GM21360 (cell line): ENCODE data around the gene CPVL.

ENCODE experiments used
- ATAC-seq: cut with Tn5 transposase; IDR thresholded peaks from one replicate; pipeline ENCODE4 v1.9.1; 2021; ENCODE audit warnings: mild to moderate bottlenecking, moderate library complexity; ENCODE audit not compliant: unreplicated experiment

The CPVL gene

GRCh38 chr7:29013082-29013695 lies 133.1 kb downstream of the CPVL start:
- no peak for ATAC-seq

GRCh38 chr7:29009947-29010346 lies 136.4 kb downstream of the CPVL start:
- ATAC-seq, result no peak

- ATAC-seq, result no peak
Observed at GRCh38 chr7:29008590-29008989, 137.7 kb downstream of the CPVL start.

GRCh38 chr7:29007127-29007526 lies 139.2 kb downstream of the CPVL start:
- ATAC-seq, result no peak

GRCh38 chr7:29005829-29006228 lies 140.5 kb downstream of the CPVL start:
- ATAC-seq, result no peak

GRCh38 chr7:29005406-29005805 lies 140.9 kb downstream of the CPVL start:
- ATAC-seq, result no peak

- ATAC-seq, result no peak
Observed at GRCh38 chr7:29003703-29004102, 142.6 kb downstream of the CPVL start.

GRCh38 chr7:29000717-29001076 lies 145.6 kb downstream of the CPVL start:
- ATAC-seq, result no peak

- ATAC-seq, result no peak
Observed at GRCh38 chr7:28999895-29000716, 146.2 kb downstream of the CPVL start.

GRCh38 chr7:28999427-28999826 lies 146.9 kb downstream of the CPVL start:
- ATAC-seq, result no peak

- no peak for ATAC-seq
Observed at GRCh38 chr7:28998105-28998504, 148.2 kb downstream of the CPVL start.

GRCh38 chr7:28996836-28997235 lies 149.5 kb downstream of the CPVL start:
- no peak for ATAC-seq

- no peak for ATAC-seq
Observed at GRCh38 chr7:28993371-28993770, 153.0 kb downstream of the CPVL start.

GRCh38 chr7:28992798-28993197 lies 153.5 kb downstream of the CPVL start:
- ATAC-seq, result no peak

- ATAC-seq, result no peak
Observed at GRCh38 chr7:28990200-28990960, 156.0 kb downstream of the CPVL start.

GRCh38 chr7:28989211-28989980 lies 156.9 kb downstream of the CPVL start:
- no peak for ATAC-seq

- no peak for ATAC-seq
Observed at GRCh38 chr7:28988810-28989209, 157.5 kb downstream of the CPVL start.

GRCh38 chr7:28988091-28988490 lies 158.2 kb downstream of the CPVL start:
- no peak for ATAC-seq

- ATAC-seq, result no peak
Observed at GRCh38 chr7:28986765-28987110, 159.6 kb downstream of the CPVL start.

- no peak for ATAC-seq
Observed at GRCh38 chr7:28986028-28986764, 160.1 kb downstream of the CPVL start.

- ATAC-seq, result no peak
Observed at GRCh38 chr7:28984631-28985030, 161.7 kb downstream of the CPVL start.
